Endothelial cell of umbilical vein (primary cell): ENCODE data around the gene DNTT. TPM values are rescaled to one million over a fixed set of nuclear protein-coding genes. Genes with fewer than 3 reads are reported as not detected.

Experiments
- BruUV-seq: library from RNA; stranded (reverse); fragments of 400-500 nt; replicated peaks from 2 replicates; lab custom pipeline; 2021; lab: Mats Ljungman, UMichigan
- CTCF ChIA-PET: fragments of 300-600, 350-600 bp; sonication (Branson Sonifier 250); formaldehyde crosslinking; loops from one replicate; lab custom pipeline; 2021; ENCODE audit warnings: antibody characterized with exemption, inconsistent platforms; lab: Charles Lee
- POLR2A ChIA-PET: fragments of 300-600, 350-600 bp; sonication (Branson Sonifier 250); formaldehyde crosslinking; loops from one replicate; lab custom pipeline; 2021; ENCODE audit warnings: antibody characterized with exemption, inconsistent platforms; lab: Charles Lee
- DNase-seq: peaks from one replicate; pipeline ENCODE4 v3.0.0-alpha.2; 2011; ENCODE audit warnings: low read depth, low spot score
- FAIRE-seq: peaks from 2 replicates; lab custom pipeline; 2011; peaks lifted over from hg19 to GRCh38; lab: Jason Lieb, UNC
- H2AFZ ChIP-seq: 2 replicates; pipeline ENCODE4 v1.6.0; 2012; ENCODE audit warnings: low read depth, low read length, control low read depth, inconsistent platforms
- H3K27ac ChIP-seq: 2 replicates; pipeline ENCODE4 v1.5.1; 2011; ENCODE audit warnings: low read depth, mild to moderate bottlenecking, control low read depth, low read length, moderate library complexity; ENCODE audit not compliant: insufficient read depth
- H3K27me3 ChIP-seq, 2 experiments: 2 replicates each; pipeline versions ENCODE4 v1.6.0 to v1.6.1; 2011; ENCODE audit warnings: low read length in 2 of 2, mixed read lengths in 1 of 2; ENCODE audit not compliant: control insufficient read depth in 2 of 2, insufficient read depth in 2 of 2
- H3K36me3 ChIP-seq, 2 experiments: 2 replicates in 1 of 2; 3 replicates in 1 of 2; pipeline ENCODE4 v1.5.1; 2011; ENCODE audit warnings: low read length in 2 of 2, mild to moderate bottlenecking in 1 of 2, moderate library complexity in 1 of 2; ENCODE audit not compliant: control insufficient read depth in 2 of 2, insufficient read depth in 2 of 2; ENCODE audit errors: extremely low read depth in 1 of 2
- H3K4me1 ChIP-seq: 3 replicates; pipeline ENCODE4 v1.5.1; 2011; ENCODE audit warnings: mild to moderate bottlenecking, low read length; ENCODE audit not compliant: control insufficient read depth, insufficient read depth; ENCODE audit errors: extremely low read depth
- H3K4me2 ChIP-seq: 2 replicates; pipeline ENCODE4 v1.6.1; 2011; ENCODE audit warnings: low read length, control low read depth, mixed read lengths; ENCODE audit not compliant: insufficient read depth
- H3K4me3 ChIP-seq, 3 experiments: fragments of 200-600 bp in 1 of 3; sonication (generic), shearing (Covaris generic) in 1 of 3; replicated peaks in 1 of 3; 2 replicates each; pipeline ENCODE4 v1.5.1; 2011 to 2016; ENCODE audit warnings: control low read depth in 3 of 3, low read length in 3 of 3, mild to moderate bottlenecking in 2 of 3, inconsistent platforms in 1 of 3, low read depth in 1 of 3, moderate library complexity in 1 of 3; ENCODE audit not compliant: insufficient read depth in 1 of 3
- H3K79me2 ChIP-seq: 2 replicates; pipeline ENCODE4 v1.6.0; 2012; ENCODE audit warnings: low read length, inconsistent platforms; ENCODE audit not compliant: control insufficient read depth, insufficient read depth
- H3K9ac ChIP-seq: replicated peaks from 2 replicates; pipeline ENCODE3; 2011; ENCODE audit warnings: low read length, control low read depth; ENCODE audit not compliant: insufficient read depth; ENCODE audit errors: extremely low read depth
- H3K9me1 ChIP-seq: replicated peaks from 3 replicates; pipeline ENCODE4 v1.6.0; 2011; ENCODE audit warnings: mild to moderate bottlenecking, low read length; ENCODE audit not compliant: control insufficient read depth, insufficient read depth; ENCODE audit errors: extremely low read depth
- H3K9me3 ChIP-seq: replicated peaks from 2 replicates; pipeline ENCODE4 v1.5.1; 2012; ENCODE audit warnings: low read length, inconsistent platforms; ENCODE audit not compliant: control insufficient read depth, insufficient read depth
- H4K20me1 ChIP-seq: replicated peaks from 2 replicates; pipeline ENCODE3; 2011; ENCODE audit warnings: mild to moderate bottlenecking, low read length; ENCODE audit not compliant: control insufficient read depth, insufficient read depth; ENCODE audit errors: extremely low read depth
- CTCF ChIP-seq, 2 donors: IDR thresholded peaks; 1 replicate in 1 of 2; 2 replicates in 1 of 2; pipeline ENCODE4 v1.5.1; 2011; ENCODE audit warnings: low read length in 2 of 2, mild to moderate bottlenecking in 2 of 2, moderate library complexity in 2 of 2, control low read depth in 1 of 2, inconsistent platforms in 1 of 2, low read depth in 1 of 2; ENCODE audit not compliant: insufficient read depth in 1 of 2; ENCODE audit errors: extremely low read depth in 1 of 2
- EZH2 ChIP-seq: IDR thresholded peaks from 2 replicates; pipeline ENCODE4 v1.6.1; 2012; ENCODE audit warnings: borderline replicate concordance, low read depth, mild to moderate bottlenecking, moderate library complexity, low read length, inconsistent platforms; ENCODE audit not compliant: severe bottlenecking
- FOS ChIP-seq: IDR thresholded peaks from 2 replicates; pipeline ENCODE4 v1.6.1; 2011; ENCODE audit warnings: mild to moderate bottlenecking, low read length, moderate library complexity, borderline replicate concordance; ENCODE audit not compliant: insufficient read depth
- JUN ChIP-seq: IDR thresholded peaks from 2 replicates; pipeline ENCODE4 v1.6.1; 2011; ENCODE audit warnings: borderline replicate concordance, low read depth; ENCODE audit not compliant: insufficient read length, insufficient read depth
- MAX ChIP-seq: IDR thresholded peaks from 2 replicates; pipeline ENCODE4 v1.6.1; 2011; ENCODE audit not compliant: insufficient read depth, insufficient read length
- POLR2A ChIP-seq: IDR thresholded peaks from 2 replicates; pipeline ENCODE4 v1.6.1; 2012; ENCODE audit warnings: low read depth, mild to moderate bottlenecking, control low read depth, low read length
- dilution Hi-C: fragments of 300-500 bp; cut with MboI; formaldehyde crosslinking; loops from one replicate; pipeline ENCODE4 v1.15.0; 2019; ENCODE audit warnings: low sequenced_read_pairs; ENCODE audit not compliant: extremely low pct_ligation_motif_present
- intact Hi-C: fragments of 100-400 bp; cut with micrococcal nuclease; formaldehyde crosslinking; loops from one replicate; pipeline ENCODE4 v1.10.0; 2022
- polyA plus RNA-seq, 4 experiments: library from polyadenylated mRNA; depleted of rRNA in 3 of 4; stranded (reverse) in 3 of 4; unstranded in 1 of 4; fragments of >200 nt; gene quantifications; 2 replicates each; pipeline versions ENCODE4 v1.2.1 to v1.2.3, GENCODE V29; 2011 to 2012; ENCODE audit warnings: missing spikeins in 1 of 4
- total RNA-seq: library from RNA; stranded (reverse); gene quantifications from 2 replicates; pipeline ENCODE4 v1.2.3, GENCODE V29; 2021

Gene DNTT
- total and polyA plus RNA-seq, 2 donors (not counting 3 experiments of a cell fraction or from before 2014, with no cell fraction given) = not detected

- no peak within 1 kb of the TSS for H2AFZ ChIP-seq
- POLR2A ChIA-PET = no interaction called here
- no peak within 1 kb of the TSS for H3K27ac ChIP-seq
- dilution Hi-C loops (no loop called here), intact Hi-C loops (no loop called here)
- no peak within 1 kb of the TSS for H3K4me3 ChIP-seq
- H3K4me1 ChIP-seq = no peaks in the 10 kb centered on the region
- FAIRE-seq = no peak
- no peaks in the 10 kb centered on the region for H3K36me3 ChIP-seq
- DNase-seq = no peak
- H4K20me1 ChIP-seq = no peaks in the 10 kb centered on the region
- no TSS peak for BruUV-seq
- peaks cover 0 to 4% of the 10 kb centered on the region in 2 experiments for H3K27me3 ChIP-seq
- no peaks in the 10 kb centered on the region for H3K9me1 ChIP-seq
- H3K79me2 ChIP-seq = no peaks in the 10 kb centered on the region
- TF ChIP-seq JUN = no peak
- no peak for TF ChIP-seq CTCF (IDR thresholded peaks at IDR 0.05; ENCODE audit: extremely low read depth in 1 of 2, insufficient read depth in 1 of 2, low read depth in 1 of 2, low read length in 2 of 2)
- no peak for TF ChIP-seq FOS
- TF ChIP-seq MAX = no peak
- no peak for TF ChIP-seq POLR2A
- no peak for TF ChIP-seq EZH2
- H3K9ac ChIP-seq = no peak within 1 kb of the TSS
- H3K4me2 ChIP-seq = no peak within 1 kb of the TSS
- no peaks in the 10 kb centered on the region for H3K9me3 ChIP-seq
- CTCF ChIA-PET = interaction anchor here (0.9 kb wide), 2 partner anchors 42 kb away, joined by 4 to 6 read pairs; no protein-coding TSS in a partner anchor
These were observed 33.0 kb upstream of the DNTT start, which contains the start of gene BLNK for GRCh38 chr10:96271016-96271815. Gene BLNK, minus strand, starts transcription at chr10:96271569. Its CDS starts 171 bp downstream, at chr10:96271398.
